Measurements from ENCODE around the gene RGS6.
A peak's percentile ranks its signal among the peaks of the same experiment; 100 is the strongest.

RGS6 gene

GRCh38 chr14:72418806-72419205 is 486.6 kb downstream of the RGS6 start:
- DNase-seq: no peak

GRCh38 chr14:72419226-72419775 is 487.1 kb downstream of the RGS6 start:
- DNase-seq: no peak

- DNase-seq: peak; percentile 46
These were observed 488.7 kb downstream of the RGS6 start for GRCh38 chr14:72420749-72421474.

GRCh38 chr14:72423957-72424356 is 491.7 kb downstream of the RGS6 start:
- DNase-seq: no peak

- DNase-seq: no peak
These were observed 498.2 kb downstream of the RGS6 start for GRCh38 chr14:72430457-72430856.

- DNase-seq: no peak
These were observed 500.5 kb downstream of the RGS6 start for GRCh38 chr14:72432748-72433147.

GRCh38 chr14:72433511-72433910 is 501.3 kb downstream of the RGS6 start:
- DNase-seq: no peak

GRCh38 chr14:72434856-72435255 is 502.6 kb downstream of the RGS6 start:
- DNase-seq: no peak

- DNase-seq: no peak
These were observed 507.5 kb downstream of the RGS6 start for GRCh38 chr14:72439707-72440106.

- no peak for DNase-seq
These were observed 511.0 kb downstream of the RGS6 start for GRCh38 chr14:72443256-72443655.

- no peak for DNase-seq
These were observed 511.8 kb downstream of the RGS6 start for GRCh38 chr14:72443991-72444441.

GRCh38 chr14:72444701-72445100 is 512.5 kb downstream of the RGS6 start:
- peak; percentile 1 for DNase-seq

- no peak for DNase-seq
These were observed 516.0 kb downstream of the RGS6 start for GRCh38 chr14:72448212-72448611.

GRCh38 chr14:72450473-72451044 is 518.3 kb downstream of the RGS6 start:
- DNase-seq: no peak

- DNase-seq: peak; percentile 5
These were observed 519.1 kb downstream of the RGS6 start for GRCh38 chr14:72451054-72451972.

GRCh38 chr14:72452774-72453173 is 520.5 kb downstream of the RGS6 start:
- DNase-seq: no peak

GRCh38 chr14:72454388-72455160 is 522.3 kb downstream of the RGS6 start:
- DNase-seq: no peak

- no peak for DNase-seq
These were observed 525.4 kb downstream of the RGS6 start for GRCh38 chr14:72457641-72458040.

- DNase-seq: no peak
These were observed 529.8 kb downstream of the RGS6 start for GRCh38 chr14:72462056-72462455.

GRCh38 chr14:72463291-72463866 is 531.1 kb downstream of the RGS6 start:
- DNase-seq: no peak

- DNase-seq: no peak
These were observed 532.0 kb downstream of the RGS6 start for GRCh38 chr14:72464226-72464625.

- DNase-seq: no peak
These were observed 534.1 kb downstream of the RGS6 start for GRCh38 chr14:72466325-72466724.

All from COR-L47 (cell line).